GM12892 (cell line): ENCODE data around the gene CABLES1.
A peak's percentile ranks its signal among the peaks of the same experiment; 100 is the strongest.

Source experiments
- DNase-seq: peaks from one replicate; pipeline ENCODE4 v3.0.0; 2011; ENCODE audit not compliant: insufficient read length
- FAIRE-seq: peaks from 2 replicates; lab custom pipeline; 2011; peaks lifted over from hg19 to GRCh38; lab: Jason Lieb, UNC
- POLR2A ChIP-seq: IDR thresholded peaks from 2 replicates; pipeline ENCODE4 v1.6.1; 2011; ENCODE audit warnings: low read depth, low read length, control low read depth
- POLR2AphosphoS5 ChIP-seq: IDR thresholded peaks from 2 replicates; pipeline ENCODE4 v1.6.1; 2011; ENCODE audit warnings: low read depth, low read length, control low read depth
- TAF1 ChIP-seq: IDR thresholded peaks from 2 replicates; pipeline ENCODE4 v1.6.1; 2011; ENCODE audit warnings: low read depth, mild to moderate bottlenecking, control low read depth, low read length, borderline replicate concordance

CABLES1 gene

DNA sequence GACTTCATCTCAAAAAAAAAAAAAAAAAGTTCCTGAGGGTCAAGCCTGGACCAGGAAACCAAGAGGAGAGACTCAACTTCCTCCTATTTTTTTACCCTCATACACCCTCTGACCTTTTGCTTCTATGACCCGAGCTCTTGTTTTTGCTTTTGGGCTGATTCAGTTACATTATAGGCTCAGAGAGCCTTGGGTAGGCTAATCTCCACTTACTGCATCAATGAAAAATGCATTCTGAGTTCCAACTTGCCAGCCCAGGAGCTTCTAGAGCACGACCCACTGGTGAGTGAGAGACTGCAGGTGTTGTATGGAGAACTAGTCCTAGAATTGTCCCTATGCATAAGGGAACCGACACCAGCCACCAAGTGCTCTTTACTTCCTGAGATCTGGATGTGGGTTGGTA, 91.1 kb downstream of the CABLES1 start:
- TF ChIP-seq POLR2AphosphoS5 (no peak), TAF1 (no peak), POLR2A (no peak)
- FAIRE-seq (no peak), DNase-seq (no peak)

DNA sequence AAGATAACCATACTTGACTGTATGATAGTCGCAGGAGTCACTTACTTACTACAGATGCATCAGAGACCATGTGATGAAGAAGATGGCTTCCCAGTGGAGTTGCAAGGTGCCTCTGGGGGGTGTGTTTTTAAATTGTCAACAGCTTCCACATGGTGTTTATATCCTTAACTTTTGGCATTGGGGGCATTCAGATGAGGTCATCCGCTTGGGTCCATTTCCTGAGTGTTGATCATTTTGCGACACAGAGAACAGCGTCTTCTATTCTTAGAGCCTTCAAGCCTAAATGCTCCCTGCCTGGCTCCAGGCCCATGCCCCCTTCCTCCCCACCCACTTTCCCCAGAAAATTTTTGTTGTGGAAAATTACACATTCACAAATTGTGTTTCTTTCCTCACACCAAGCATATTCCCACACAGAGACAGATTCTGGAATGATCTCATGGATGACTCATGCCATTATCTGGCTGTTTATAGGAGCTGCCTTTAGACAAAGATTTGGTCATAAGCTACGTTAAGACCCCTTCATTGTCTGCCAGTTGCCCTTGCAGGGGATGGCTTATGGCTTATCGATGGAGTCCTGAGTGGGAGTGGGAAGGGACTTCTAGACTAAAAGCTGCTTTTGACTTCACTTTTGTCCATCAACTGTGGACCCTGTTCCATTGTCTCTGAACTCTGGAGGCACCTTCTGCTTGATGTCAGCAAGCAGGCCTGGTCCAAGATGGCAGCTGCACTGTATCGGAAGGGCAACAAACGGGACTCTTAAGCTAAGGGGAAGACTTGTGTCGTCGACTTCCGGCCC, 91.8 kb downstream of the CABLES1 start:
- FAIRE-seq (peak; percentile 30), DNase-seq (no peak)
- TF ChIP-seq POLR2A (no peak), POLR2AphosphoS5 (no peak), TAF1 (no peak)

DNA sequence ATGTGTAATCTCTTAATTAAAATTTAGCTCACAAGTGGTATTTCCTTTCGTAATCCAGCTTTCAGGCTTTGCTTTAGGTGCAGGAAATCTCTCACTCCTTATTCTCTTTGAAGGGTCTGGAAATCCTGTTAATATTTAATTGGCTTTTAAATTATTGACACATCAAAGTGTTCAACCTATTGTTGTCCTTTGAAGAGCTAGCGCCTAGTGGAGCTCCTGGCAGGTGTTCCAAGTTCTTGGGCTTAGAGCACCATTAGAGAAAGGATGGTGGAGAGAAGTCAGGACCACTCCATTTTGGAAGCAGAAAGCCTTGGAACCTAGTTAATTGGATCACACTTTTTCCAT, 92.4 kb downstream of the CABLES1 start:
- FAIRE-seq (peak; percentile 82), DNase-seq (no peak)
- TF ChIP-seq TAF1 (no peak), POLR2A (no peak), POLR2AphosphoS5 (no peak)

DNA sequence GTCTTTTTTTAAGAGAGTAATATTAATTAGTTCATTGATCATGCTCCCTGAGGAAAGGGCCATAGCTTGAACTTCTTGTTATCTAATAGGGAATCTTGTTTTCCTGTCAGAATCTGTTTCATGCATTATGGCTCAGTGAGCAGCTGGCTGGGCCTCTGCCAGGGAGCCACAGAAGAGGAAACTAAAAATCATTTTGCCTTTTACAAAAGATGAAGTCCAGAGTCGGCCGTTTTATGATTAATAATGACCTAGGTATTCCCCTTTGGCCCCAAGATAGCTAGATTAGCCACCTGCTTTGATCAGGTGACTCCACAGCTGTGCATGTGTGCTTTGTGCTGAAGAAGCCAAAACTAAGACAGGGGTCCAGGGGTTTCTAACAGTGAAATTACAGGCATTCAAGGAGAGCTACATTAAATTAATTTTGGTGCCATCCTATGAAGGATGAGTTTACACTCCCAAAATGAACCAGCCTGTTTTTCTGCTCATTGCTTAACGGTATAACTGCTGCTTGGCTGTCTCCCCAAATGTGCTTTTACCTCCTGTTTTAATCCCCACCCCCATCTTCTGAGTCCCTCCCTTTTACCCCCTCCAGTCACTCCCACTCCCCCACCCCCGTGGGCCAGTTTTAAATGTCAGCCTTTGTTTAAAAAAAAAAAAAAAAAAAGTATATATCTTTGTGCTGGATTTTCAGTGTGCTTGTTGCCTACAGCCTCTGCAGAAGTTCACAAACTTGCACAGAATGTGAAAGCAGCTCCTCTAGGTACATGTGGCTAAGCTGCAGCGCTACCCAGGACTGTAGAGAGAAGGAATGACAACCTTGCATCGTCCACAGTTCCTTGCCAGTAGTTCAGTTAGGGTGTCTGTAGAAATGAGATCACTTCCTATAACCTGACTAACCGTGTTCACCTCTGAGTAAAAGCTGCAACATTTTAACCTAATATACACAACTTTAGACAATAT, 93.1 kb downstream of the CABLES1 start:
- peak; percentile 79 for TF ChIP-seq POLR2AphosphoS5
- TF ChIP-seq POLR2A, result peak; percentile 79
- TF ChIP-seq TAF1, result 0 out of 2 replicates have a peak, but pooled peaks have one; percentile 34
- FAIRE-seq (peak; percentile 90), DNase-seq (no peak)

DNA sequence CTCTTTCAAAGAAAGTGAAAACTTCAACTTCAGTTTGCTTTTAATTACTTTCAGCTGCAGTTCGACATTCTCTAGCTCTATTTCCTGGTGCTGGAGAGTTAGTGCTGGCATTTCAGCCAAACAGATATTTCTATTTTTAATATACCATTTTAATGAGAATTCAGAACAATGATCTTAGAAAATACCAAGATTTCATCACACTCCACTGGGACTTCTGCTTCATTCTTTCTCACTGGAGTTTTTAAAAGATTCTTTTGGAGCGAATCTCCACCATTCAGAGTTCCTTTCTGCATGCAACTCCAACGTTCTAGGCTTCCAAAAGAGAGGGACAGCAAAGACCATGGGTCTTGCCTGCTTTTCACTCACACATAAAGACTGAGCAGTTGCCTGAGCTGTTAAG, 94.2 kb downstream of the CABLES1 start:
- DNase-seq (no peak), FAIRE-seq (no peak)
- TF ChIP-seq TAF1, result no peak
- no peak for TF ChIP-seq POLR2AphosphoS5
- TF ChIP-seq POLR2A, result no peak

DNA sequence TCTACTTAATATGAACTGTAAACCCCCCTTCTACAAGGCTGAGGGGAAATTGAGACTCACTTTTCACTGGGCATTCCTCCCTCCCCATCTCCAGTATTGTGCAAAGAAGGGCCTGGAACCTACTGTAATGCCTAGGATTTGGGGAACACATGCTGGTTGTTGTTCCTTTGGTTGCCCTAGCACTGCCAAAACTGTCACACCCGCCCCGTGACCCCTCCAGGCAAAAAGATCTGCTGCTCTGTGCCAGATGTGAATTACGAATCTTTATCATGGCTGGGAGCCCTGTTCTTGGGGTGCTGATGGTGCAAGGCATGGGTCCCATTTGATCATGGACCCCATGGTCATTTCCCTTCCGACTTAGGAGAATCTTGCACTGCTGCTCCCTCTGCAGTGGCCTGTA, 95.4 kb downstream of the CABLES1 start:
- FAIRE-seq (no peak), DNase-seq (no peak)
- TF ChIP-seq TAF1, result no peak
- no peak; the same call in 1 of the 2 replicates for TF ChIP-seq POLR2AphosphoS5
- TF ChIP-seq POLR2A, result no peak

DNA sequence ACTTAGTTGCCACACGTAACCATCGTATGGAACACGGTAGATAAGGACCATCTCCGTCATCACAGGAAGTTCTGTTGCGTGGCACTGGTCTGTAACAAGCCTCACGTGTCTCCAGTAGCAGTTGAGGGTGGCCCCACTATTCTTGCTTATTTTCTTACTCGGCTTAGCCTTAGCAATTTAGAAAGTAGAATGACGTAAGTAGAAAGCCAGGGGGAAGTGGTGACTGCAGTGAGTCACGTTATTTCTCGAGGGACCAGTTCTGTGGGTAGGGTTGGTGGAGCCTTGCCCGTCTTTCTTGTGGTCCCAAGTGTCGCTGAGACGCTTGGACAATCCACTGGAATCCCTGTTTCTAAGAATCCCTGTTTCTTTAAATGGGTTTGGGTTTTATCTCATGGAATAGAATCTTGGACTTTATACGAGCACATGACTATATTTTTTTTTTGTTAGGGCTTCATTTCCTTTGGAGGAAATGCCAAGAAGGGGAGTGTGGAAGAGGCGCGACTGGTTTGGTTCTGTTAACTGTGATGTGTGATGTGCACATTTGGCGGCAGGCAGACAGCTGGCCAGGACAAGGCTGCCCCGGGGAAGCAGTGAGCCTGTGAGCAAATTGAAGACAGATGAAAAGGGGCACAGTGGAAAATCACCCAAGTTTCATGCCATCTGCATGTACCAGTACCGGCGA, 96.2 kb downstream of the CABLES1 start:
- peak; percentile 77; the same call in 1 of the 2 replicates for TF ChIP-seq POLR2AphosphoS5
- TF ChIP-seq TAF1, result no peak
- TF ChIP-seq POLR2A, result peak; percentile 40; the same call in 1 of the 2 replicates
- peak; percentile 96 for FAIRE-seq

DNA sequence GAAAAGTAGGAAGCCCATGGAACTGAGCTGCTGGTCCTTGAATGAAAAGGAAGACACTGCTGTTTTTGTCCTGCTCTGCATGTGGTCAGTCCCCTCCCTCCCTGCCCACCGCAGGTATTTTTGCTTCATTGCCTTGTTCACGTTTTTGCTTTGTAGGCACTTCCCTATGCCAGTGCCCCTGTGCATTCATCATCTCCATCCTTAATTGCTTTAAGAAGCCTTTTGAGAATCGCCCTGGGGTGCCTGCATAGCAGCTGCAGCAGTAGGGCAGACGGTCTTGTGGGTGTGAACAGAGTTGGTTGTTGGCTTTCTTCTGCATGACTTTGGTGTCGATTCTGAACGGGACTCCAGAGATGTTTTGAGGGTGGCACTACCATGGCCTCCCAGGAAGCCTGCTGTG, 97.0 kb downstream of the CABLES1 start:
- FAIRE-seq, result peak; percentile 89
- no peak for TF ChIP-seq POLR2A
- no peak for TF ChIP-seq POLR2AphosphoS5
- TF ChIP-seq TAF1, result no peak
- DNase-seq, result no peak

More for the DNA sequence above, 96.2 kb downstream of the CABLES1 start:
- peak; percentile 59 for DNase-seq

DNA sequence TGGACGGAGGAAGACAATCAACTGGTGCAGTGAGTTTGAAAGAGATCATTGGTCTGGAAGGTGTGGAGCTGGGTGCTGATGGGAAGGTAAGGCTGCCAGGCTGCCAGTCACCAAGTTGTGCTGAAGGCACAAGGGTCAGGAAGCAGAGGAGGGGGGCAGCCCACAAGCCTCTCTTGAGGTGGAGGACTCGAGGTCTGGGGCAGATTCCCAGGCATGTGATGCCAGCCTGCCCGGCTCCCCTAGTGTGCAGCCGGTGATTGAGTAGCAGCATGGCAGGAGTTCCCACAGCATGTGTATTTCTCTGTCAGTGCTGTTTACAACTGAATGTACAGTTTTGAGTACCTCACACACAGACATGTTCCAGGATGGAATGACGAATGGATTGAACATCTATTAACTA, 99.3 kb downstream of the CABLES1 start:
- DNase-seq, result no peak
- FAIRE-seq, result no peak
- TF ChIP-seq TAF1 (no peak), POLR2A (no peak)

DNA sequence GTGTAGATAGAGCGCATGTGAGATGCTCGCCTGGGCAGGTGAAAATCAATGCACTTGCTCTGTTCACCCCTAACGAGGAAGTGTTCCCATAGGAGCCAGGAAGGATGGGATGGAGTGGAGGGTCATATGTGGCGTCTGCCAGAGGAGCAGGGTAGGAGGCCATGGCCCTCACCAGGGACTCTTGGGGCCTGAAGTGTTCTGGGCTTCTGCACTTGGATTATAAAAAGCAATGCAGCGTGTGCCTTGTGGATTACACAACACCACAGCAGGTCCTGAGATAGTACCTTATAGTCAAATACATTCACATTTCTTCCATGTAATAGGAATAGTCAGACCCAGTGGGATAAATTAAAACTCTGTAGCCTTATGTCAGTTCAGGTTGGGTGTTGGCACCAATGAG, 100.1 kb downstream of the CABLES1 start:
- no peak for FAIRE-seq
- DNase-seq, result no peak
- TF ChIP-seq POLR2AphosphoS5 (no peak), TAF1 (no peak), POLR2A (no peak)

DNA sequence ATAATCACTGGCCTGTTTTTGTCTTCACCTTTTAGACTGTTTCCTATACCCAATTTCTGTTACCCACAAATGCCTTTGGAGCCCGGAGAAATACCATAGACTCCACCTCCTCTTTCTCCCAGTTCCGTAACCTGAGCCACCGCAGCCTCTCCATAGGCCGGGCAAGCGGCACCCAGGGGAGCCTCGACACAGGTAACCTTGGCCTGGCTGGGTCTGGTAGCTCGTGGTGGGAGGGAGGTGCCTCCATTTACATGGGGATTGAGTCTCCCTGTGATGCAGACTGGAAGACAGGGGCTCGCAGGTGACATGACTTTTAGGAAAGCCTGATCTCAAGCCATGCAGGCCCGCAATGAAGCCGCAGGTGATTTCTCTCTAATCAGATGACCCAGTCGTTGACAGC, 100.6 kb downstream of the CABLES1 start:
- FAIRE-seq (no peak), DNase-seq (no peak)
- no peak for TF ChIP-seq POLR2A
- no peak for TF ChIP-seq POLR2AphosphoS5
- no peak for TF ChIP-seq TAF1
